Stomach (tissue), 19 donors: ENCODE data around the gene RELL2. TPM values are rescaled to one million over a fixed set of nuclear protein-coding genes. Genes with fewer than 3 reads are reported as not detected.

Experiments
- DNase-seq, 2 donors: peaks; one replicate each; pipeline versions ENCODE4 v3.0.0 to v3.0.0-alpha.2; 2013 to 2019
- H3K27ac ChIP-seq, 5 donors: fragments of 200-600 bp in 4 of 5; sonication (generic) in 4 of 5; one replicate each; pipeline ENCODE4 v1.5.1; 2013 to 2019; ENCODE audit warnings: mild to moderate bottlenecking in 1 of 5, moderate library complexity in 1 of 5
- H3K27me3 ChIP-seq, 3 donors: fragments of 200-600 bp; sonication (generic); one replicate each; pipeline ENCODE4 v1.5.1; 2017 to 2019; ENCODE audit warnings: mixed run types in 1 of 3
- H3K36me3 ChIP-seq, 4 donors: fragments of 200-600 bp; sonication (generic); 1 replicate in 3 of 4; 2 replicates in 1 of 4; pipeline ENCODE4 v1.5.1; 2016 to 2019
- H3K4me1 ChIP-seq, 4 donors: fragments of 200-600 bp; sonication (generic); one replicate each; pipeline ENCODE4 v1.5.1; 2016 to 2019
- H3K4me3 ChIP-seq, 4 donors: fragments of 200-600 bp; sonication (generic) in 3 of 4; one replicate each; pipeline ENCODE4 v1.5.1; 2016 to 2019; ENCODE audit warnings: mild to moderate bottlenecking in 1 of 4
- H3K9me3 ChIP-seq, 4 donors: fragments of 200-600 bp; sonication (generic); one replicate each; pipeline ENCODE4 v1.5.1; 2016 to 2019
- CTCF ChIP-seq, 7 experiments: fragments of 450-650 bp in 4 of 7; fragments of 200-600 bp in 3 of 7; sonication (generic) in 3 of 7; IDR thresholded peaks; one replicate each; pipeline ENCODE4 v1.5.1; 2016 to 2019; ENCODE audit warnings: antibody characterized with exemption in 7 of 7, control low read depth in 2 of 7, mild to moderate bottlenecking in 1 of 7
- EP300 ChIP-seq: sonication (generic); formaldehyde crosslinking; IDR thresholded peaks from one replicate; pipeline ENCODE4 v1.6.1; 2017; ENCODE audit warnings: antibody characterized with exemption
- POLR2A ChIP-seq, 4 donors: fragments of 450-650 bp; IDR thresholded peaks; one replicate each; pipeline ENCODE4 v1.6.1; 2016; ENCODE audit warnings: antibody characterized with exemption in 4 of 4, control low read depth in 2 of 4, mild to moderate bottlenecking in 1 of 4, moderate library complexity in 1 of 4
- POLR2AphosphoS5 ChIP-seq, 3 donors: sonication (generic); formaldehyde crosslinking; IDR thresholded peaks; one replicate each; pipeline ENCODE4 v1.6.1; 2016; ENCODE audit warnings: antibody characterized with exemption in 3 of 3
- WGBS, 5 donors: extraction: QIAGEN DNeasy Blood & Tissue Kit in 3 of 5; methylation state at CpG; one replicate each; pipeline versions ENCODE4 v1.1.5 to v1.1.7; 2013 to 2018; 5-methylcytosine and 5-hydroxymethylcytosine counted together
- intact Hi-C: fragments of 100-400 bp; cut with DNase I; formaldehyde crosslinking; loops from one replicate; pipeline ENCODE4 v1.15.1; 2023; ENCODE audit warnings: low total_unique reads
- long read RNA-seq, 10 donors: transcript quantifications; one replicate each; lab custom pipeline, GENCODE V29; 2026
- polyA plus RNA-seq, 3 donors: library from polyadenylated mRNA; stranded (reverse); fragments of 200-250 nt; gene quantifications; one replicate each; pipeline ENCODE4 v1.2.3, GENCODE V29; 2013
- total RNA-seq, 5 donors: library from RNA; depleted of rRNA; stranded (reverse); fragments of >200 nt; gene quantifications; one replicate each; pipeline versions ENCODE4 v1.1.0 to v1.2.3, GENCODE V29; 2014 to 2016
- donor health status: healthy with polysubstance abuse.
- donor health status: Bipolar disorder and iron deficiency.
- donor health status: healthy.

Gene RELL2
- 1 to 10 TPM in 3 of 5 donors, under 1 TPM in 1, not detected in 1; 0.45 to 2.2 (median 1.1) TPM for total RNA-seq
- polyA plus RNA-seq, result 1 to 10 TPM in 2 of 3 donors, under 1 TPM in 1; 0.61 to 4.9 (median 1.8) TPM
- long read RNA-seq, donor 1, result 0 reads
- long read RNA-seq, donor 2, partial matches to known transcripts, result 0 of 1 reads
- long read RNA-seq, donor 2, other reads (novel, unspliced or antisense), result 0 of 1 reads
- long read RNA-seq, donor 3, result 0 reads
- long read RNA-seq, donor 4, result 0 reads
- long read RNA-seq, donor 5, result 0 reads
- long read RNA-seq, donor 6, partial matches to known transcripts, result 7 of 8 reads
- long read RNA-seq, donor 6, other reads (novel, unspliced or antisense), result 0 of 8 reads
- long read RNA-seq, donor 7, partial matches to known transcripts, result 0 of 1 reads
- long read RNA-seq, donor 7, other reads (novel, unspliced or antisense), result 0 of 1 reads
- long read RNA-seq, donor 8, partial matches to known transcripts, result 0 of 1 reads
- long read RNA-seq, donor 8, other reads (novel, unspliced or antisense), result 0 of 1 reads
- long read RNA-seq, donor 9, result 0 reads
- long read RNA-seq, donor 10, result 0 reads

- Histone ChIP-seq H3K36me3 (peaks cover 0 to 20% (median 19%) of the 10 kb centered on the region in 4 donors), H3K27me3 (peaks cover 0 to 10% (median 0%) of the 10 kb centered on the region in 3 donors), H3K4me1 (peaks cover 19 to 56% (median 44%) of the 10 kb centered on the region in 4 donors), H3K9me3 (no peaks in the 10 kb centered on the region), H3K4me3 (peak within 1 kb of the TSS; percentile 74 to 90 (median 82)), H3K27ac (peak within 1 kb of the TSS; percentile 81 to 87 (median 86))
- TF ChIP-seq POLR2AphosphoS5 (IDR thresholded peaks at IDR 0.05), result peak in 2 of 3 donors; percentile 77 to 88
- no peak for TF ChIP-seq CTCF (IDR thresholded peaks at IDR 0.05)
- TF ChIP-seq POLR2A (IDR thresholded peaks at IDR 0.05), result peak in 1 of 4 donors; percentile 6
- intact Hi-C loops, result no loop called here
- peak; percentile 96 to 98 for DNase-seq
- 0 to 2% (median 0%) methylated on average over 13 to 55 of the region's 55 CpGs for WGBS, 5 donors
Observed at GRCh38 chr5:141636413-141637122, at the start of gene RELL2, which contains the start of gene HDAC3. Gene RELL2 (plus strand): TSS chr5:141636997. CDS start chr5:141638226, 1,229 bp downstream. Gene HDAC3 (minus strand): TSS chr5:141636849. CDS start chr5:141636790, 59 bp downstream.

GRCh38 chr5:141590127-141590526 is 46.7 kb upstream of the RELL2 start:
- no peaks in the 10 kb centered on the region for H3K27me3 ChIP-seq
- no peak overlapping the region for H3K4me3 ChIP-seq
- H3K4me1 ChIP-seq, result peaks cover 0 to 44% (median 11%) of the 10 kb centered on the region in 4 donors
- intact Hi-C loops, result no loop called here
- peak overlapping the region in 1 of 5 donors; percentile 15 for H3K27ac ChIP-seq
- no peak for TF ChIP-seq POLR2A (IDR thresholded peaks at IDR 0.05)
- TF ChIP-seq EP300, result no peak
- no peak for TF ChIP-seq CTCF (IDR thresholded peaks at IDR 0.05)
- no peak for TF ChIP-seq POLR2AphosphoS5 (IDR thresholded peaks at IDR 0.05)
- WGBS, 5 donors, result 44 to 63% (median 52%) methylated on average over 2 of the region's 2 CpGs
- peaks cover 19 to 42% (median 29%) of the 10 kb centered on the region in 4 donors for H3K36me3 ChIP-seq
- no peaks in the 10 kb centered on the region for H3K9me3 ChIP-seq
- no peak for DNase-seq

GRCh38 chr5:141596867-141597266 is 39.9 kb upstream of the RELL2 start:
- intact Hi-C loops, result no loop called here
- 95 to 100% (median 98%) methylated on average over 1 of the region's 1 CpG for whole genome bisulfite sequencing, 5 donors
- H3K27me3 ChIP-seq, result no peaks in the 10 kb centered on the region
- H3K27ac ChIP-seq, result peak overlapping the region in 2 of 5 donors; percentile 5 to 57
- no peak for DNase-seq
- H3K36me3 ChIP-seq, result peaks cover 0 to 21% (median 12%) of the 10 kb centered on the region in 4 donors
- no peaks in the 10 kb centered on the region for H3K9me3 ChIP-seq
- H3K4me3 ChIP-seq, result no peak overlapping the region
- peaks cover 0 to 62% (median 25%) of the 10 kb centered on the region in 4 donors for H3K4me1 ChIP-seq
- TF ChIP-seq POLR2AphosphoS5 (IDR thresholded peaks at IDR 0.05) (no peak), CTCF (IDR thresholded peaks at IDR 0.05) (no peak), EP300 (no peak), POLR2A (IDR thresholded peaks at IDR 0.05) (no peak)

- DNase-seq, result no peak
- 50 to 58% (median 55%) methylated on average over 2 of the region's 2 CpGs for WGBS, 5 donors
- Histone ChIP-seq H3K4me3 (no peak overlapping the region), H3K9me3 (no peaks in the 10 kb centered on the region), H3K4me1 (peaks cover 0 to 63% (median 28%) of the 10 kb centered on the region in 4 donors), H3K27ac (peak overlapping the region in 3 of 5 donors; percentile 5 to 57 (median 11)), H3K36me3 (peaks cover 0 to 21% (median 12%) of the 10 kb centered on the region in 4 donors), H3K27me3 (no peaks in the 10 kb centered on the region)
- TF ChIP-seq EP300 (no peak), CTCF (IDR thresholded peaks at IDR 0.05) (no peak), POLR2AphosphoS5 (IDR thresholded peaks at IDR 0.05) (no peak), POLR2A (IDR thresholded peaks at IDR 0.05) (no peak)
- intact Hi-C loops, result no loop called here
Observed at GRCh38 chr5:141597394-141597793, 39.4 kb upstream of the RELL2 start.
